GM18858 (cell line): ENCODE data around the gene BTRC.

Experiments
- ATAC-seq: cut with Tn5 transposase; IDR thresholded peaks from one replicate; pipeline ENCODE4 v1.9.1; 2021; ENCODE audit not compliant: unreplicated experiment

The BTRC gene

DNA sequence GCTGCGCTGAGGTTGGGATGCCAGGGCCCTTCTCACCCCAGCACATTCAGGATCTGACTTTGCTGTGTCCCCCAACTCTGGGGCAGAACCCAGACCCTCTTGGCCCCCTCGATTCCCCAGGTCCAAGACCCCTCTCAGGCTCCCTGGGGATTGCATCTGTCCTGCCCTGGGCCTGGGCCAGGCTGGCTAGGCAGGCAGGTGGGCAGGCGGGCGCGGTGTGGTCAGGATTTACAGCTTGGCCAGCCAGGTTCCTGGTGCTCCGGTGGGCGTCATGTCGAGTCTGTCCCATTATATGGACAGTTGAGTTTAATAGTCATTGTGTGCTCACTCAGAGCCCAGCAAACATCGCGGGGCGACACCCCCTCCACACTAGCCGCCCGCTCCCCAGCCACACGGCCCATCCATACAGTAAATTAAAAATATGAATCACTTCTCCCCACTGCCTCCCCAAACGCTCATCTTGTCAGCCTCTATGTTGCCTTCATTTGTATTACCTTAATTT, 210.6 kb downstream of the BTRC start:
- no peak for ATAC-seq

DNA sequence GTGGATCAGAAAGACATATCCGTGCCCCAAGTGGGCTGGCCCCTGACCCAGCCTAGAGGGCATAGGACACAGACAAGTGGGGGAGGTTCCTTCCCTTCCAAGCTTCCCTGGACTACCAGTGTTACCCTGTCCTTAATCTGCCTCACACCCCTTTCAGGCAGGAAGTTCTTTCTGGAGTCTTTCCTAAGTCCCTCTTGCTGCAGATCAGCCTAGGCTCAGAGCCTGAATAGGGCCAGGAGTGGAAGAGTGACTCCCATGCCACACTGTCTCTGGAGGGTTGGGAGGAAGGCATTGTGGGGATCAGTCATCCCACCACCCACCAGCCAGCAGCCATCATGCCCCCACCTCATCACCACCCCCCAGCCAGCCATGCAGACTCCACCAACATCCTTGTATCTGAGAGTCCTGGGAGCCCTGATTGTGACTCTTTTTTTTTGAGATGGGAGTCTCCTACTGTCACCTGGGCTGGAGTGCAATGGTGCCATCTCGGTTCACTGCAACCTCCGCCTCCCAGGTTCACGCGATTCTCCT, 211.5 kb downstream of the BTRC start:
- no peak for ATAC-seq

DNA sequence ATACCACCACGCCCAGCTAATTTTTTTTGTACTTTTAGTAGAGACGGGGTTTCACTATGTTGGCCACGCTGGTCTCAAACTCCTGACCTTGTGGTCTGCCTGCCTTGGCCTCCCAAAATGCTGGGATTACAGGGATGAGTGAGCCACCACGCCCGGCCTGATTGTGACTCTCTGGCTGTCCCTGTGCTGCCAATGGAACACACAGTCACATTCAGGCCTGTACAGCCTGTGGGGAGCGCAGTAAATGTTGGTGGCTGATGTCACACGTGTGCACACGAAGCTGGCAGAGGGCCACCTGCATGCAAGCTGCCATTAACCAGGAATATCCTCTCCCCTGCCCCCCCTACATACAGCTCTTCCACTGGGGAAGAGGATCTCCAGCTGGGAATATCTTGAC, 212.0 kb downstream of the BTRC start:
- no peak for ATAC-seq

DNA sequence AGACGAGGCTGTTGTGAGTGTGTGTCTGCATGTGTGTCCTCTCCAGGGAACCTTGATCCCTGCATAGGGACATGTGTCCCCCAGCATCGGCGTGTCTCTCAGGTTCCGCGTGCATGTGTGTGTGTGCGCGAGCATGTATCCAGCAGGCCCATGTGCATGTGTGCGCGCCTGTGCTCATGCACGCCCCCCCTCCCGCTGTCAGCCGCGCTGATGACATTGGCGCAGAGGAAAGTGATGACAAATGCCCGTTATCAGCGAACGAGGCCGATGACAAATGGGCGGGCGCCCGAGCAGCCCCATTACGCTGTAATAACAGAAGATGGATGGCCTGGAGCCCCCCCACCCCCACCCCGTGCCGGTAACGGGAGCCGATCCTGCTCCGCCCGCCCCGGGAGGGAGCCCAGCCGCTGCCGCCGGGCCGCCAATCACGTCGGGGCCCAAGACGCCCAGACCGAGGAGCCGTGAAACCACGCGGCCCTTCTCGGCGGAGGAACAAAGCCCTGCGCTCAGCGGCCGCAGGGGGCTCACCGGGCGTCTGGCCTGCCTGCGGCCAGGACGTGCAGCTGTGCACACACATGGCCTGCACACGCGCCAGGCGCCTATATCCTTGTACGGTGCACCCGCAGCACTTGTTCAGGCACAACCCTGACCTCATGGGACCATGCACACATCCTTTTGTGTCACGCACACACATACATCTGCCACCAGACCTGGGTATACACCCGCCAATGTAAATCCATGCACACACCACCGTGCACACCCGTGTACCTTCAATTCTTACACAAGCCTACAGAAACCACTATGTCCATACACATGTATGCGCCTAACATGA, 212.6 kb downstream of the BTRC start:
- no peak for ATAC-seq

DNA sequence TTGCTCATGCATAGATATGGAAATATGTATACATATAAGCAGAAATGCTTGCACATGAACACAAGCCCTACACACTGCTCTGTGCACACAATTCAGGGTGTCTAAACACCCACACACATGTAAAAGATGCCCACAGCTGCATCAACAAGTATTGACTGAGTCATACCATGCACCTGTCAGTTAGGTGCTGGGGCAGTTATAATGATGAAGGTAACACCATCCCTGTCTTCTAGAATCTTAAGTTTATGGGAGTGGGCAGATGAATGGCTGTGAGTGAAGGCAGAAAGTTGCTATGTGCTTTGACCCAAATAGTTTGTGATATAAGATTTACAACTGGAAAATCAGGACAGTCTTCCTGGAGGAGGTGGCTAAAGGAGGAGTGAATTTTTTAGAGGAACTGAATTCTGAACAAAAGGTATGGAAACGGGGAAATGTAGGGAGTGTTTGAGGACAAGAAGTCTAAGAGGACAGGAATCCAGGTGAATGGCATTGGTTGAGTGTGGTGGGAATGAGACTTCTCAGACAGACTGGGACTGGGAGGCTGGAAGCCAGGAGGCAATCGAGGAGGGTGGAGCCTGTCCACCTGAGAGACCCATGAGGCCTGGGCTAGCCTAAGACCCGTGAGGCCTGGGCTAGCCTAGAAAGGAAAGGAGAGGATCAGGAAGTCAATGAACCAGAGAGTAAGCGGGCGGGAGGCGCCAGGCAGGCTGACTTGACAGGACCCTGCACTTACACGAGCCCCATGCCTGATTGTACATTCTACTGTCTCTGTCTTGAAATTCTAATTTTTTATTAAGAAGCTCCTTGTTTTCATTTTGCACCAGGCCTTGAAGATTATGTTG, 213.4 kb downstream of the BTRC start:
- no peak for ATAC-seq

DNA sequence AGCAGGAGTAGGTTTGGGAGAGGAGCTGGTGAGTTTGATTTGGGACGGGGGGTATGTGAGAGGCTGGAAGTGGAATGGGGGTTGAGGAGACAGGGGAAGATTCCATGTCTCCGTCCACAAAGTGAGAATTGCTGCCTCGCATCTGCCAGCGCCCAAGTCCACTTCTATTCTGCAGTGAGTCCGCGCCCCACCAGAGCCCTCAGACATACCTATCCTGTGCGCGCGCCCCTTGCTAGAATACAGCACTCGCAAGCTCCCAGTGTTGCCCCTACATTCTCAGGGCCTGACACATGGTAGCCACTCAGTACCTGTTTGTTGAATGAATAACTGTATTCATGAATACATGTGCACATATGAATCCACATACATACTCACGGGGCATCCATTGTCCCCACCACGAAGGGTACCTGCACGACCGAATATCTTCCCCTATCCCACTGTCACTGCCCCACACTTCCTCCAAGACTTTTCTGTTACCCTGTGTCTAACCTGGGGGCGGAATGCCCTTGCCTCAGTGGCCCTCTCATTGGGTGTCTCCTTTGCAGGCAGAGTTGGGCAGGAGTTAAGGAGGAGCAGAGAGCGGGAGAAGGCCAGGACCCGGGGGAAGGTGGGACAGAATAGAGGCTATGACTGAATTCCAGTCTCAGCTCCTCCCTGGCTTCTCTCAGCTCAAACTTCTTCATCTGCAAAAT, 214.2 kb downstream of the BTRC start:
- no peak for ATAC-seq

DNA sequence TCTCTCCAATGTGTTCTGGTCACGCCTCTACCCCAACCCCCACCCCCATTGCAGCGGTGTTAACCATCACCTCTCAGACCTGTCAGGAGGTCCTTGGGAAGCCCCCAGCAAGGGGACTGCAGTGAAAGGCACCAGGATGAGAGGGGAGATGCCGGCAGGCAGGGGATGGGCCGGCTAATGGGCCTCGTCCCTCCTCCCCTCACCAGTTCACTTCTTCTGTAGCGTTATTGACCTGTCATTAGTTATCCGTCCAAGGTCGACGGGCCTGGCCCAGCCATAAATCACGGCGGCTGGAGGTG, 215.3 kb downstream of the BTRC start:
- no peak for ATAC-seq

DNA sequence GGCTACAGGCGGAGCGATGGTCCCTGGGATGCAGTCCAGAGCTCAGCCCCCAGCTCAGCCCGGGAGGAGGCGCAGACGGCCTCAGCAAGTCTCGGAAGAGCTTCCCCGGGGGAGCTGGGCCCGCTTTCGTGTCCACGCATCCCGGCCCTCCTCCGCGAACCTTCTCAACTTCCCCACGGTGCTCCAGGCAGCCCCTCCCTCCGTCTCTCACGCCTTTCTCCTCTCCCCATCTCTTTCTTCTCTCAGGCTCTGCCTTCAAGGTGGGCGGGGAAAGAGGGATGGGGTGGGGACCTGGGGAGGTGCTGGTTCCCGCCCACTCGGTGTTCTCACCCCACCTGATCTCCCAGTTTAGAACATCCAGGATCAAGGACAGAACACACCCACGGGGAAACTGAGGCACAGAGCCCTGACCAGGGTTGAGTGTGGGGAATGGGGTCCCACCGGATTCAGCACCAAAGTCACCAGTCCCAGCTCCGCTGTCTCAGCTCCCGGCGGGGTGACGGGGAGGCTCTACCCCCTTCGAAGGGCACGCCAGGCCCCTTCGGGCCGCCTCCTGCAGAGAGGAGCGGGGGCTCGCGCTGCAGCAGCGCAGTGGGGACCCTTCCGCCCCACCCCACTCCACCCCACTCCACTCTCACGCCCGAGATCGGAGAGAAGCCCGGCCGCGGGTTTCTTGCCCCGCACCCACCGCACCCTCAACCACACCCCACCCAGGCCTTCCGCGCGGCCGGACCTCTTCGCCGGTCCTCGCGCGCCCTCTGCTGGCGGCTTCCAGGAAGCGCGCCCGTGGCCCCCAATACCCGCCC, 215.9 kb downstream of the BTRC start:
- no peak for ATAC-seq

DNA sequence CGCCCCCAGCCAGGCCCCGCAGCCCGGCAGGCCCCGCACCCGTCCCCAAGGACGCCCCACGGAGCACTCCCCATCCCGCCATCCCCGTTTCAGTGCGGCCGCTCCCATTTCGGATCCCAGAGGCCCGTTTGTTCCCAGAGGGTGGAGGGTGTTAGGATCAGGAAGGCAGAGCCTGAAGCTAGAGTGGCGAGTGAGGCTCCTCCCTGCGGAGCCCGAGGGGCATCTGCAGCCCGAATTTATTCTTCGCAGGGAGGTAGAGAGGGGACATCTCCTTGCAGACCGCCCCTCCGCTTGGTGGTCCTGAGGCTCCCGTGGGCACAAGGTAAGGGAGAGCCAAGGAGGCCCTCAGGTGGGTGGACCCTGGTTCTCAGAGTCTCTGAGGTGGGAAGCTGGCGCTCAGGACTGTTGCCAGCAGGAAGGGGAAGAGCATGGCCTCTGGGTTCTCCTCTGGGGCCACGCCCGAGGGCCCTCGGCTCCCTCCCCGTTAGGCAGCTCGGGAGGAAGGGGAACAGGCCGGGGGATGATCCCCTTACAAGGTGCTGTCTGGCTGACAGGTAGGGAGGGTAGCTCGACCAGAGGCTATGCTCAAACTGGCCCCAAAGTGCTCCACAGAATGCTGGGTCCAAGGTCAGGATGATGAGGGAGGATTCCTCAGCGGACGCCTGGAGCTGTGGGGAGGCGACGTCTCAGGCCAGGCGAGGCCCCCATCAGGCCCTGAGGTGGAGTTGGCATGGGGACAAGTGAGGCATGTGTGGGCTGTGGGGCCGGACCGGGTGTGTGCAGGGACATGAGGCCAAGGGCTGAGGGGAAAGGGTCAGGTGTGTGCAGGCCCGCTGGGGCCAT, 216.7 kb downstream of the BTRC start:
- no peak for ATAC-seq

DNA sequence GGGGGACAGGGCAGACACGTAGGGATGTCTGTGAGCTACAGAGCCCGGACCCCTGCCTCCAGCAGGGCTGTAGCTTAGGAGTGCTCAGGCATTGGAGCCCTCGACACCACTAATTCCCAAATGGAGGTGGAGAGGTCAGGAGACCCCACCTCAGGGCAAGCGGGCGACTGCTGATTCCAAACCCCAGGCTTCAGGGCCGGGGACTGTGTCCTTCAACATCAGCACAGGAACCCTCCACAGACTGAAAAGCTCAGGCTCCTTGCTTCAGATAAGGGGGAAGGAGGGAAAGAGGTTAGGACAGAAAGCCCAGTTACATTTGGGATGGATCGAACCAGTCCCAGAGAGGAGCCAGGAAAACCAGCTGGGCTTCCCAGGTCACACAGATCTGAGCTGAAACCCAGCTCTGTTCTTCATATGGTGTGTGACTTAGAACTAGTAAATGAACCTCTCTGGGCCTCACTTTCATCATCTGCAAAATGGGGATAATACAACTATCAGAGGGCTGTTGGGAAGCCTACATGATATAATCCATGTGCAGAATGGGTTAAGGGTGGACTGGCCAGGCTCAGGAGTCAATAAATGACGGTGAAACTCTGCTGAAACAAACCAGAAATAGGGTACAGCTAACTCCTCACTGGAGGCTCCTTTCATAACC, 217.4 kb downstream of the BTRC start:
- no peak for ATAC-seq

DNA sequence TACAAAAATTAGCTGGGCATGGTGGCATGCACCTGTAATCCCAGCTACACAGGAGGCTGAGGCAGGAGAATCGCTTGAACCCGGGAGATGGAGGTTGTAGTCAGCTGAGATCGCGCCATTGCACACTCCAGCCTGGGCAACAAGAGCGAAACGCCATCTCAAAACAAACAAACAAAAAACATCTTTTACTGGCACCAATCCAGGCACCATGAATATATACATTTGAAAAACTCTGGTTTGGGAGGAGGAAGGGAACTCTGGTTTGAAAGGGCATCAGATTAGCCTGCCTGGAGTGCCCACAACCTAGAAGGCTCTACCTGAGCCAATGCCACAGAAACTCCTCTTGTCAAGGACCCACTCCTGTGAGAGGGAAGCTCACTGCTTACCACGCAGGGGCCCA, 218.2 kb downstream of the BTRC start:
- ATAC-seq, result no peak

DNA sequence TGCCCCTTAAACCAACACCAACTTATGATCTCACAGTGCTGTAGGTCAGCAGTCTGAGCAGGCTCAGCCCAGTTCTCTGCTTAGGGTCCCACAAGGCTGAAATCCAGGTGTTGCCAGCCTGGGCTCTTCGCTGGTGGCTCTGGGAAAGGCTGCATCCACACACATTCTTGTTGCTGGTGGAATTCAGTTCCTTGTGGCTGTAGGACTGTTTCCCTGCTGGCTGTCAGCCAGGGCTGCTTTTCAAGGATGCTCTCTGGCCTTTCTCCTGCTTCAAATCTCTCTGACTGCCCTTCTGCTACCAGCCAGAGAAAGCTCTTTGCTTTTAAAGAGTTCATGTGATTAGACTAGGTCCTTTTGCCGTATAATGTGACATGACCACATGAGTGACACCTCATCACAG, 218.8 kb downstream of the BTRC start:
- ATAC-seq, result no peak

DNA sequence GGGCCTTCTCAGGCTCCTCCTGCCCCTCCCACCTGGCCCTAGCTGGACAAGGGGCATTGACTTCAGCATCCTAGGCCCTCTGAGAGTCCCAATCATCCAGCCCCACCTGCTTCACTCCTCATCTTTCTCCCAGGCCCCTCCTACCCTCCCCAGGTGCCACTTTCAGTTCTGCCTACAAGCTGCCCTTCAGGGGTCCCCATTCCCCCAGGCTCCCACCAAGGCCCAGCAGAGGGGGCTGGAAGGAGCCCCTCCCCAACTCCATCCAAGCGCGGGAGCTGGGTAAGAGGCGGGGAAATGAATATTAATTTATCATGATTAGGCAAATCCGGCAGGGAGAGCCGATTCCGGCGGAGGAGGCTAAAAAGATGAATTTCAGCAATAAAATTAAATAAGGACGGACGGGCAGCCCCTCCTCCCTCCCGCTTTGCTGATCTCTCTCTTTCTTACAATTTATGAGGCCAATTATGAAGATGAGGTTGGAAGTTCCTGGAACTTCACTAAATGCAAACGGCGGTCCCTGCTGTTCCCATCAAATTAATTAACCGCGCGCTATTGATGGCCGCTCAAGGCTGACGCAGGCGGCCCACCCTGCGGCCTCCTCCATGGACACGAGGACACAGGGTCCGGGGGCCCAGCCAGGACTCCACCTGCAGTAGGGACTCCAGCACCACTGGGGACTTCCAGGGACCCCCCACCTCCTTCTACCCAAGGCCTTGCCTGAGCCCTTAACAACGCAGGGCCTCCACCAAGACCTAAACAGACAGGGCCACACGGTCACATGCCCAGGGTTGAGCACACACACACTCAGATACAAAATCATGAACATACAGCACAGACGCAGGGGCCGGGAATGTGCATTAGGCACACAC, 220.2 kb downstream of the BTRC start:
- no peak for ATAC-seq

DNA sequence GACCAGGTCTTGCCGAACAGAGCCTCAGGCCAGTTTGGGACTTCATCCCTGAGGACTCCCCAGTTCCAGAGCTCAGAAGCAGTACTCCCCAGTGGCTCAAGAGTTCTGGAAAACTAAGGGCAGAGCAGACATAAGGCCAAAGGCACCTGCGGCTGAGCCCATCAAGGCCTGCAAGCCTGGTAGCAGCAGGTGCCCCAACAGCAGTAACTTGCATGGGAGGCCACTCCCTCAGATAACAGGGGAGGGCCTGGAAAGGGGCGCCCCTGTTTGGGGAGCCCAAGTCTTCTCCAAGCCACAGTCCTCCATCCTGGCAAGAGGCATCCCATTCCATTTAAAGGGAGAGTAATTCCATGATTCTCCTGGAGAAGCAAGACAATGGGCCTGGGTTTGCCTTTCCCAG, 221.1 kb downstream of the BTRC start:
- no peak for ATAC-seq

DNA sequence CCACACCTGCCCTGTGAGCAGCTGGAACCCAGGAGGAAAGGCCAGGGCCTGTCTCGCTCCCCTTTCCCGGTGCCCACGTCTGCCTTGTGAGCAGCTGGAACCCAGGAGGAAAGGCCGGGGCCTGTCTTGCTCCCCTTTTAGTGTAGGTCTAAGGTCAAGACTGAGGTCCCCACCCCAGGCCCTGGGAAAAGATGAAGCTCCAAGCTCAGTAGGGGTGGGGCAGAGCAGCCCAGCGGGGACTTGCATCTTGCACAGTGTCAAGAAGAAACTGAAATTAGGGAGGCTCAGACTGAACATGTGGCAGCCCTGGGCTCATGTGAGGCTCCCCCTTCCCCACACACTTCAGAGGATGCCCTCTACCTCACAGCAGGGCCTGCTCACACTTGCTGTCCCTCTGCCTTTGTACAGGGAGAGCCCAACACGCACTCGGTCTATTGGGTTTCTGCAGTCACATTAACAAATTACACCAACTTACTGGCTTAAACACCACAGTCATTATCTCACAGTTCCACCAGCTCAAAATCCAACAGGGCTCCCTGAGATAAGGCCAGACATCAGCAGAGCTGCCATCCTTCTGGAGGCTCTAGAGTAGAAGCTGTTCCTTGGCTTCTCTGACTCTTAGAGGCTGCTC, 221.7 kb downstream of the BTRC start:
- ATAC-seq, result no peak

DNA sequence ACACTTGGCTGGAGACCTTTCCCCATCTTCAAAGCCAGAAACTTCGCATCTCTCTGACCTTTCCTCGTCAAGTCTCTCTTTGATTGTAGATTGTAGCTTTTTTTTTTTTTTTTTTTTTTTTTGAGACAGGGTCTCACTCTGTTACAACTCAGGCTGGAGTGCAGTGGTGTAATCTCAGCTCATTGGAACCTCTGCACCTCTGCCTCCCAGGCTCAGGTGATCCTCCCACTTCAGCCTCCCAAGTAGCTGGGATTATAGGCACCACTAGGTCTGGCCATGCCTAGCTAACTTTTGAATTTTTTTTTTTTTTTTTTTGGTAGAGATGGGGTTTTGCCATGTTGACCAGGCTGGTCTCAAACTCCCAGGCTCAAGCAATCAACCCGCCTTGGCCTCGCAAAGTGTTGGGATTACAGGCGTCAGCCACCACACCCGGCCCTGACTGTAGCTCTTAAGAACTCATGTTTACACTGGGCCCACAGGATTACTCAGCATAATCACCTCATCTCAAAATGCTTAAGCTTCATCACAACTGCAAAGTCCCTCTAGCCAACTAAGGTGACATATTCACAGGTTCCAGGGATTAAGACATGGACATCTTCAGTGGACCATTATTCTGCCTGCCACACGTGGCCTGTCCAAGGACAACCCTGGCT, 222.4 kb downstream of the BTRC start:
- ATAC-seq, result no peak

DNA sequence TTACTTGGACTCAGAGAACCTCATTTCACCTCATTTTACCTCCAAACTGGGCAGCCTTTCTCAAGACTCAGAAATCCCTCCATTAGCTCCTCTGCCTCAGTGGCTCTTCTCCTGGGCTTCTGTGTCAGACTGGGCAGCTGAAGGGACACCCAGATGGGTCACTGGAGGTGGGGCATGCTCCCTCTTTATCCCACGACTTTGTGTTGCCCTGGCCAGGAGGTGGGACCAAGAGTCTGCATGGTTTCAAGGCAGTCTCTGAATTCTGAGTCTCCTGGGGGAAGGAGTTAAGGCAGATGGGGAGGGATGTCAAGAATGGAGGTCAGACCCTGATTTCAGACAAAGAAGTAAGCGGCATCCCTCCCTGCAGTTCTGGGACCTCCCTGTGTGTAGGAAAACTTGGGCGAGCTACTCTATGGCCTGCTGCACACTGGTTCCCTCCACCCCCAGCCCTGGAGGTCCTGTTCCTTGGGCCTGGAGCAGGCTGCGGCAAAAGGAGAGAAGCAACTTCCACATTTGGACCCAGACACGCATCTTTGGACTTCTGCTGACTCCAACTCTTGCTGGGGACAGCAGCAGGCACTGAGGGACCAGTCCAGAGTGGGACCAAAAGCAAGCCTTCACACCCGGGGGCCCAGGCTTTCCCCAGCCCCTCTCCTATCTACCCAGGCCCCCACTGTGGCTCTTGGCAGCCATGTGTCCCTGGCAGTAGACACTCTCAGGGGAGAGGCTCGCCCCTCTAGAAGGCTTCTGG, 223.3 kb downstream of the BTRC start:
- ATAC-seq, result no peak
